ENCODE results near the gene ALDH4A1.
"Not testable (repeated sequence)": the region's sequence is repeated elsewhere in the genome, so short reads cannot be mapped to it uniquely, and the experiment has no call there.

The ALDH4A1 gene

DNA sequence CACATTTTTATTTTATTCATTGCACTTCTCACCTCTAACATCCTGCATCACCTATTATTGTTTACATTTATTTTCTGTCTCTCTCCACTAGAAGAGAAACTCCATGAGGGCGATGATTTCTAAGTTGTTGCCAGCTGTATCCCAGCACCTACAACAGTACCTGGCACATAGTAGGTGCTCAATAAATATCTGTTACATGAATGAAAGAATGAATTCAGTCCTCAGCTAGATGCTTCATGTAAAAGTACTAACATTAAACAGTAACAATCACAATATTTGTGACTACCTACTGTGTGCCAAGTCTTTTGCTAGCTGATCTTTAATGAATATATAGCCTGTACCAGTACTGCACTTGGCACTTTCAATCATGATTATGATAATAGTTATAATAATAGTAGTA is 45.9 kb downstream of the ALDH4A1 start:
- Mint-ChIP-seq H3K4me3 (no peak overlapping the region), H3K9me3 (no peaks in the 10 kb centered on the region), H3K27me3 (peaks cover 3% of the 10 kb centered on the region), H3K27ac (no peak overlapping the region), H3K36me3 (ENCODE audit: low read depth) (no peaks in the 10 kb centered on the region), H3K4me1 (ENCODE audit: low read depth) (no peaks in the 10 kb centered on the region)
- DNase-seq: no peak

GRCh38 chr1:18855573-18855972 is 46.8 kb downstream of the ALDH4A1 start:
- no peak for DNase-seq
- H3K4me1 Mint-ChIP-seq (ENCODE audit: low read depth): no peaks in the 10 kb centered on the region
- no peaks in the 10 kb centered on the region for H3K9me3 Mint-ChIP-seq
- H3K27ac Mint-ChIP-seq: no peak overlapping the region
- H3K27me3 Mint-ChIP-seq: peaks cover 3% of the 10 kb centered on the region
- H3K4me3 Mint-ChIP-seq: no peak overlapping the region
- no peaks in the 10 kb centered on the region for H3K36me3 Mint-ChIP-seq (ENCODE audit: low read depth)

- no peaks in the 10 kb centered on the region for H3K9me3 Mint-ChIP-seq
- no peak overlapping the region for H3K27ac Mint-ChIP-seq
- no peaks in the 10 kb centered on the region for H3K36me3 Mint-ChIP-seq (ENCODE audit: low read depth)
- DNase-seq: no peak
- peaks cover 3% of the 10 kb centered on the region for H3K27me3 Mint-ChIP-seq
- no peaks in the 10 kb centered on the region for H3K4me1 Mint-ChIP-seq (ENCODE audit: low read depth)
- H3K4me3 Mint-ChIP-seq: no peak overlapping the region
These were observed 47.9 kb downstream of the ALDH4A1 start for GRCh38 chr1:18854331-18855025.

- H3K27me3 Mint-ChIP-seq: peaks cover 6% of the 10 kb centered on the region
- no peaks in the 10 kb centered on the region for H3K36me3 Mint-ChIP-seq (ENCODE audit: low read depth)
- H3K4me1 Mint-ChIP-seq (ENCODE audit: low read depth): no peaks in the 10 kb centered on the region
- no peak overlapping the region for H3K27ac Mint-ChIP-seq
- no peaks in the 10 kb centered on the region for H3K9me3 Mint-ChIP-seq
- DNase-seq: no peak
- no peak overlapping the region for H3K4me3 Mint-ChIP-seq
These were observed 49.9 kb downstream of the ALDH4A1 start for GRCh38 chr1:18852501-18852900.

GRCh38 chr1:18849261-18849711 is 53.1 kb downstream of the ALDH4A1 start:
- Mint-ChIP-seq H3K36me3 (ENCODE audit: low read depth) (no peaks in the 10 kb centered on the region), H3K9me3 (peaks cover 3% of the 10 kb centered on the region), H3K27me3 (peaks cover 4% of the 10 kb centered on the region), H3K4me1 (ENCODE audit: low read depth) (no peaks in the 10 kb centered on the region), H3K4me3 (no peak overlapping the region), H3K27ac (no peak overlapping the region)
- no peak for DNase-seq

- not testable (repeated sequence) for DNase-seq; H3K4me1 Mint-ChIP-seq (ENCODE audit: low read depth); H3K9me3 Mint-ChIP-seq; H3K27ac Mint-ChIP-seq; H3K4me3 Mint-ChIP-seq; H3K27me3 Mint-ChIP-seq; H3K36me3 Mint-ChIP-seq (ENCODE audit: low read depth)
These were observed 54.6 kb downstream of the ALDH4A1 start for GRCh38 chr1:18847723-18848122.

DNA sequence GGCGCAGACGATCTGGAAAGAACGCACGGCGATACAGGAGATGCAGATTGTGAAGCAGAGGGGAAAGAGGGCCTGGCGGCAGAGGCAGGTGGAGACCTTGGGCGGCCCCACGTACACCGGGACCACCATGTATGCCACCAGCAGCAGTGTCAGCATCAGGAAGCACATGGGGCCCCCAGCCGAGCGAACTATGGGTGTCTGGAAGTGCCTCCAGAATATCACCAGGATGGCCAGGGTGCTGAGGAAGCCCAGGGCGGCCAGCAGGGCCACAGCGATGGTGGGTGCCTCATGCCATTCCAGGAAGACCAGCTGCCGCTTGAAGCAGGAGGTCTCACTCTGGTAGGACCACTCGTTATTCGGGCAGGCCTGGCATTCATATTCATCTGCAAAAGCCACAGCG is 62.2 kb downstream of the ALDH4A1 start:
- Mint-ChIP-seq H3K36me3 (ENCODE audit: low read depth) (no peaks in the 10 kb centered on the region), H3K4me1 (ENCODE audit: low read depth) (no peaks in the 10 kb centered on the region), H3K27ac (no peak overlapping the region), H3K9me3 (peaks cover 8% of the 10 kb centered on the region), H3K4me3 (no peak overlapping the region), H3K27me3 (peaks cover 34% of the 10 kb centered on the region)
- DNase-seq: no peak

DNA sequence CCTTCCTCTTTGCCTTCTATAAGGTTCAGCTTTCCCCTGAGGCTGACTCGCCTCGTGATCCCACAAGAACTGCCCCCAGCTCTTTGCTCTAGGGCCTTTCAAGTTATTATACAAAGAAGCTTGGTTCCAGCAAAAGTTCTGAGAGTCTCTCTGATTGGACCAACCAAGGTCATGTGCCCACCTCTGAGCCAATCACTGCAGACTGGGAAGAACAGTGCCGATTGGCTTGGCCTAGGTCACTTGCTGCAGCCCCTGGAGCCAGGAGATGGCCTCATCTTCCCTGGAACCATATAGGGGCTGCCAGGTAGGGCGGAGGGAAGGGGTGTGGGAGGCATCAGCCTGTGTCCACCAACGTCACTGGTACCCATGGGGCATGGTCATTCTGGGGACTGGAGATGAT is 65.7 kb downstream of the ALDH4A1 start:
- peaks cover 36% of the 10 kb centered on the region for H3K27me3 Mint-ChIP-seq
- H3K4me3 Mint-ChIP-seq: no peak overlapping the region
- H3K27ac Mint-ChIP-seq: no peak overlapping the region
- DNase-seq: no peak
- no peaks in the 10 kb centered on the region for H3K36me3 Mint-ChIP-seq (ENCODE audit: low read depth)
- no peaks in the 10 kb centered on the region for H3K4me1 Mint-ChIP-seq (ENCODE audit: low read depth)
- no peaks in the 10 kb centered on the region for H3K9me3 Mint-ChIP-seq

GRCh38 chr1:18832319-18832718 is 70.0 kb downstream of the ALDH4A1 start:
- not testable (repeated sequence) for H3K27ac Mint-ChIP-seq; H3K36me3 Mint-ChIP-seq (ENCODE audit: low read depth); H3K4me1 Mint-ChIP-seq (ENCODE audit: low read depth); H3K4me3 Mint-ChIP-seq; H3K9me3 Mint-ChIP-seq; DNase-seq
- peaks cover 38% of the 10 kb centered on the region for H3K27me3 Mint-ChIP-seq

DNA sequence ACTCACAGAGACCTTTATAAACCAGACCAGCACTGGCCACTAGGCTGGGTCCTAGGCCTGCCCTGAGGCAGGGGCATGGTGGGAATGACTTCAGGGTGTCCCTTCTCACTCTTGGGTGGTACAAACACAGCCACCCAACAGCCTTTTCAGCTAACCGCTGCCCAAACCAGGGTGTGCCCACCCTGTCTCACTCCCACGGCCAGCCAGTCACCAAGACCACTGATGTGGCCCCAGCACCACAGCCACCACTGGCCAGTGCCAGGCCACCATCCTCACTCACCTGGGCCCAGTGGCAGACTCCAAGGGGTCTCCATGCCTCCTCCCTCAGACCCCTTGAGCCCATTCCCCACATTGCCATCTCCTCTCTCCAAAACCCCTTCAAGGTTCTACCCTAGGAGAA is 70.7 kb downstream of the ALDH4A1 start:
- Mint-ChIP-seq H3K27ac (no peak overlapping the region), H3K27me3 (peaks cover 34% of the 10 kb centered on the region), H3K36me3 (ENCODE audit: low read depth) (no peaks in the 10 kb centered on the region), H3K4me3 (no peak overlapping the region), H3K4me1 (ENCODE audit: low read depth) (no peaks in the 10 kb centered on the region), H3K9me3 (peaks cover 2% of the 10 kb centered on the region)
- DNase-seq: no peak

DNA sequence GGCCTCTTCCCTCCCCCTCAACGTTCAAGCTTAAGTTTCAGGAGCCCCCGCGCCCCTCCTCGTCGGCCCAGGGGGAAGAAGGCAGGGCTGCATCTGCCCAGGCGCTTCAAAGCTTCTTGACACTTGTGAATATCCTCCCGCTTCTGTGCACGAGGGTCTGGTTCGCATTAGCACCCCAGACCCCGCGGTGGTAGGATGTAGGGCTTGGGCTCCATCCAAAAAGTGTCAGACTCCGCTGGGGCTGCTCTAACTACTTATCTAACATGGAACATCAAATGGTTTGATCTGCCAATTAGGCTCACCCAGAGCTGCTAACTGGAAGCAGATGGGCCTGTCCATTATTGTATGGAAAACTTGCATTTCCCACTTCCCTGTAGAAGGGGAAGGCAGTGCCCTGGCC is 71.8 kb downstream of the ALDH4A1 start:
- no peak overlapping the region for H3K27ac Mint-ChIP-seq
- no peaks in the 10 kb centered on the region for H3K4me1 Mint-ChIP-seq (ENCODE audit: low read depth)
- H3K4me3 Mint-ChIP-seq: no peak overlapping the region
- H3K36me3 Mint-ChIP-seq (ENCODE audit: low read depth): no peaks in the 10 kb centered on the region
- H3K9me3 Mint-ChIP-seq: peaks cover 2% of the 10 kb centered on the region
- peaks cover 37% of the 10 kb centered on the region for H3K27me3 Mint-ChIP-seq
- DNase-seq: no peak

DNA sequence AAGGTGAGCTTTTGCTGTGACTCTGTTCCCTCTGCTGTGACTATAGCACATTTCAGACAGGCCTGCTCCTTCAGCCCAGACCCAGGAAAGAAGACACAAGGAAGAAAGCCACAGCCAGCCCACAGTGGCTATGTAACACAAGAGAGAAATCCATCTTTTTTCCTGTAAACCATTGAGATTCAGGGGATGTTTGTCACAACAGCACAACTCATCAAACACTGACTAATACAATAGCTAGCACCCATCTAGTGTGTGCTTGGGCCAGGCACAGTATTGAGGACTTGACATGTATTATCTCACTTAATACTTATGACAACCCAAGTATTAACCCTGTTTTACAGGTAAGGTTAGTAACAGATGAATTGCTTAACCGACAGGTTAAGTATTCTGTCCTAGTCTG is 72.7 kb downstream of the ALDH4A1 start:
- DNase-seq: no peak
- no peak overlapping the region for H3K4me3 Mint-ChIP-seq
- H3K36me3 Mint-ChIP-seq (ENCODE audit: low read depth): no peaks in the 10 kb centered on the region
- no peaks in the 10 kb centered on the region for H3K4me1 Mint-ChIP-seq (ENCODE audit: low read depth)
- peaks cover 2% of the 10 kb centered on the region for H3K9me3 Mint-ChIP-seq
- peaks cover 28% of the 10 kb centered on the region for H3K27me3 Mint-ChIP-seq
- H3K27ac Mint-ChIP-seq: no peak overlapping the region

- Mint-ChIP-seq H3K4me1 (ENCODE audit: low read depth) (no peaks in the 10 kb centered on the region), H3K27ac (no peak overlapping the region), H3K4me3 (no peak overlapping the region), H3K9me3 (peaks cover 2% of the 10 kb centered on the region), H3K27me3 (peaks cover 27% of the 10 kb centered on the region), H3K36me3 (ENCODE audit: low read depth) (no peaks in the 10 kb centered on the region)
- DNase-seq: no peak
These were observed 74.1 kb downstream of the ALDH4A1 start for GRCh38 chr1:18828224-18828623.

- no peak overlapping the region for H3K27ac Mint-ChIP-seq
- H3K9me3 Mint-ChIP-seq: no peaks in the 10 kb centered on the region
- DNase-seq: no peak
- peaks cover 45% of the 10 kb centered on the region for H3K27me3 Mint-ChIP-seq
- no peak overlapping the region for H3K4me3 Mint-ChIP-seq
- no peaks in the 10 kb centered on the region for H3K36me3 Mint-ChIP-seq (ENCODE audit: low read depth)
- no peaks in the 10 kb centered on the region for H3K4me1 Mint-ChIP-seq (ENCODE audit: low read depth)
These were observed 78.9 kb downstream of the ALDH4A1 start for GRCh38 chr1:18823438-18823837.
